GM21367 (cell line): Measurements from ENCODE around the gene EEF1E1.

ENCODE experiments used
- ATAC-seq: cut with Tn5 transposase; IDR thresholded peaks from one replicate; pipeline ENCODE4 v1.9.1; 2021; ENCODE audit not compliant: unreplicated experiment

Gene EEF1E1

GRCh38 chr6:8102122-8102958, at the start of gene EEF1E1:
Gene EEF1E1 (minus strand): TSS chr6:8102548. CDS start chr6:8102521, 27 bp downstream.
- peak; percentile 99 for ATAC-seq

- no peak for ATAC-seq
Observed at GRCh38 chr6:8149350-8149749, 47.0 kb upstream of the EEF1E1 start.

- ATAC-seq = no peak
Observed at GRCh38 chr6:8143945-8144344, 41.6 kb upstream of the EEF1E1 start.

- no peak for ATAC-seq
Observed at GRCh38 chr6:8139451-8139850, 37.1 kb upstream of the EEF1E1 start.

- no peak for ATAC-seq
Observed at GRCh38 chr6:8137529-8137939, 35.2 kb upstream of the EEF1E1 start.

GRCh38 chr6:8135276-8135675, 32.9 kb upstream of the EEF1E1 start:
- ATAC-seq = no peak

- no peak for ATAC-seq
Observed at GRCh38 chr6:8132130-8132529, 29.8 kb upstream of the EEF1E1 start.

GRCh38 chr6:8131265-8131897, 29.0 kb upstream of the EEF1E1 start:
- ATAC-seq = peak; percentile 86

- ATAC-seq = no peak
Observed at GRCh38 chr6:8130399-8130798, 28.1 kb upstream of the EEF1E1 start.

GRCh38 chr6:8123236-8123635, 20.9 kb upstream of the EEF1E1 start:
- no peak for ATAC-seq

- no peak for ATAC-seq
Observed at GRCh38 chr6:8114956-8115355, 12.6 kb upstream of the EEF1E1 start.

- no peak for ATAC-seq
Observed at GRCh38 chr6:8113131-8113654, 10.8 kb upstream of the EEF1E1 start.

GRCh38 chr6:8110725-8111124, 8.4 kb upstream of the EEF1E1 start:
- no peak for ATAC-seq

GRCh38 chr6:8110117-8110721, 7.9 kb upstream of the EEF1E1 start:
- peak; percentile 86 for ATAC-seq

- ATAC-seq = no peak
Observed at GRCh38 chr6:8108759-8109539, 6.6 kb upstream of the EEF1E1 start.

- ATAC-seq = no peak
Observed at GRCh38 chr6:8108031-8108660, 5.8 kb upstream of the EEF1E1 start.

- no peak for ATAC-seq
Observed at GRCh38 chr6:8105791-8106190, 3.4 kb upstream of the EEF1E1 start.

- ATAC-seq = no peak
Observed at GRCh38 chr6:8103726-8104125, 1.4 kb upstream of the EEF1E1 start.

- ATAC-seq = no peak
Observed at GRCh38 chr6:8100159-8100854, 2.0 kb downstream of the EEF1E1 start.

- ATAC-seq = no peak
Observed at GRCh38 chr6:8090650-8091049, 11.7 kb downstream of the EEF1E1 start.
